Right hindlimb (tissue), 1 donor: Measurements from ENCODE around the gene KRTAP5-4.
"Not testable (repeated sequence)": the region's sequence is repeated elsewhere in the genome, so short reads cannot be mapped to it uniquely, and the experiment has no call there.

Source experiments
- DNase-seq: peaks from one replicate; pipeline ENCODE4 v3.0.0-alpha.2; 2018

The KRTAP5-4 gene

GRCh38 chr11:1622086-1622485 lies at the start of gene KRTAP5-4:
TSS of gene KRTAP5-4 (minus strand) at chr11:1622138. CDS start at chr11:1622093, 45 bp downstream.
- no peak for DNase-seq

- DNase-seq, result no peak
Observed at GRCh38 chr11:1671658-1672057, 49.7 kb upstream of the KRTAP5-4 start.

GRCh38 chr11:1670905-1671371 lies 49.0 kb upstream of the KRTAP5-4 start:
- no peak for DNase-seq

- DNase-seq, result not testable (repeated sequence)
Observed at GRCh38 chr11:1670457-1670856, 48.5 kb upstream of the KRTAP5-4 start.

GRCh38 chr11:1669546-1670218 lies 47.7 kb upstream of the KRTAP5-4 start:
- DNase-seq, result peak; percentile 92

- no peak for DNase-seq
Observed at GRCh38 chr11:1668911-1669473, 47.1 kb upstream of the KRTAP5-4 start.

GRCh38 chr11:1667906-1668305 lies 46.0 kb upstream of the KRTAP5-4 start:
- DNase-seq, result no peak

GRCh38 chr11:1667121-1667850 lies 45.3 kb upstream of the KRTAP5-4 start:
- DNase-seq, result no peak

- no peak for DNase-seq
Observed at GRCh38 chr11:1665313-1665712, 43.4 kb upstream of the KRTAP5-4 start.

- not testable (repeated sequence) for DNase-seq
Observed at GRCh38 chr11:1662699-1663283, 40.9 kb upstream of the KRTAP5-4 start.

- not testable (repeated sequence) for DNase-seq
Observed at GRCh38 chr11:1661454-1662269, 39.7 kb upstream of the KRTAP5-4 start.

GRCh38 chr11:1660111-1660867 lies 38.4 kb upstream of the KRTAP5-4 start:
- DNase-seq, result no peak

- DNase-seq, result no peak
Observed at GRCh38 chr11:1659506-1659905, 37.6 kb upstream of the KRTAP5-4 start.

GRCh38 chr11:1656670-1657069 lies 34.7 kb upstream of the KRTAP5-4 start:
- no peak for DNase-seq

- no peak for DNase-seq
Observed at GRCh38 chr11:1656061-1656441, 34.1 kb upstream of the KRTAP5-4 start.

GRCh38 chr11:1655168-1656060 lies 33.5 kb upstream of the KRTAP5-4 start:
- no peak for DNase-seq

- DNase-seq, result no peak
Observed at GRCh38 chr11:1654388-1655167, 32.6 kb upstream of the KRTAP5-4 start.

GRCh38 chr11:1653541-1654387 lies 31.8 kb upstream of the KRTAP5-4 start:
- DNase-seq, result no peak
